HG02981 (cell line): ENCODE results near the gene GPHB5.
A peak's percentile ranks its signal among the peaks of the same experiment; 100 is the strongest.
"Not testable (repeated sequence)": the region's sequence is repeated elsewhere in the genome, so short reads cannot be mapped to it uniquely, and the experiment has no call there.

Source experiments
- ATAC-seq: cut with Tn5 transposase; IDR thresholded peaks from one replicate; pipeline ENCODE4 v1.9.1; 2021; ENCODE audit warnings: mild to moderate bottlenecking, moderate library complexity; ENCODE audit not compliant: unreplicated experiment

Gene GPHB5

GRCh38 chr14:63318835-63319234 lies at the start of gene GPHB5:
TSS of gene GPHB5 (minus strand) at chr14:63318935. CDS start at chr14:63317849, 1,086 bp downstream.
- no peak for ATAC-seq

- ATAC-seq: no peak
Measured at GRCh38 chr14:63367742-63368364, 49.1 kb upstream of the GPHB5 start.

GRCh38 chr14:63362389-63362819 lies 43.7 kb upstream of the GPHB5 start:
- no peak for ATAC-seq

GRCh38 chr14:63361790-63362189 lies 43.1 kb upstream of the GPHB5 start:
- ATAC-seq: peak; percentile 56

- no peak for ATAC-seq
Measured at GRCh38 chr14:63357841-63358240, 39.1 kb upstream of the GPHB5 start.

GRCh38 chr14:63345826-63346225 lies 27.1 kb upstream of the GPHB5 start:
- no peak for ATAC-seq

GRCh38 chr14:63344336-63344735 lies 25.6 kb upstream of the GPHB5 start:
- no peak for ATAC-seq

GRCh38 chr14:63343878-63344277 lies 25.1 kb upstream of the GPHB5 start:
- ATAC-seq: no peak

GRCh38 chr14:63342371-63342770 lies 23.6 kb upstream of the GPHB5 start:
- no peak for ATAC-seq

- ATAC-seq: no peak
Measured at GRCh38 chr14:63328787-63329737, 10.3 kb upstream of the GPHB5 start.

- no peak for ATAC-seq
Measured at GRCh38 chr14:63326840-63327239, 8.1 kb upstream of the GPHB5 start.

- no peak for ATAC-seq
Measured at GRCh38 chr14:63322897-63323573, 4.3 kb upstream of the GPHB5 start.

- ATAC-seq: no peak
Measured at GRCh38 chr14:63322472-63322871, 3.7 kb upstream of the GPHB5 start.

- no peak for ATAC-seq
Measured at GRCh38 chr14:63308723-63309317, 9.9 kb downstream of the GPHB5 start.

GRCh38 chr14:63304429-63304828 lies 14.3 kb downstream of the GPHB5 start:
- ATAC-seq: not testable (repeated sequence)

GRCh38 chr14:63301891-63302534 lies 16.7 kb downstream of the GPHB5 start:
- no peak for ATAC-seq

GRCh38 chr14:63300854-63301253 lies 17.9 kb downstream of the GPHB5 start:
- ATAC-seq: no peak

GRCh38 chr14:63299351-63300110 lies 19.2 kb downstream of the GPHB5 start:
- no peak for ATAC-seq

- ATAC-seq: no peak
Measured at GRCh38 chr14:63297372-63298063, 21.2 kb downstream of the GPHB5 start.
